Naive thymus-derived CD4-positive, alpha-beta T cell (primary cell): ENCODE data around the gene GALR1. TPM values are rescaled to one million over a fixed set of nuclear protein-coding genes. Genes with fewer than 3 reads are reported as not detected.
A peak's percentile ranks its signal among the peaks of the same experiment; 100 is the strongest.

Experiments used
- ATAC-seq: fragments of 150-1000 bp; cut with Tn5 transposase; 2 replicates; pipeline ENCODE4 v1.10.0; 2021; ENCODE audit warnings: mild to moderate bottlenecking, moderate library complexity
- CTCF ChIA-PET: fragments of 350-600 bp; sonication (Branson Sonifier 250); formaldehyde crosslinking; loops from one replicate; lab custom pipeline; 2021; ENCODE audit warnings: antibody characterized with exemption; lab: Charles Lee
- POLR2A ChIA-PET: fragments of 350-600 bp; sonication (Branson Sonifier 250); formaldehyde crosslinking; loops from one replicate; lab custom pipeline; 2021; ENCODE audit warnings: antibody characterized with exemption, inconsistent platforms; lab: Charles Lee
- DNase-seq, 9 donors: peaks; one replicate each; pipeline versions ENCODE4 v3.0.0 to v3.0.0-alpha.2; 2020 to 2022; ENCODE audit warnings: mixed read lengths in 1 of 9
- H3K27ac ChIP-seq: one replicate; pipeline ENCODE4 v1.7.0; 2013; ENCODE audit warnings: mild to moderate bottlenecking, low read depth, low read length, moderate library complexity
- H3K27me3 ChIP-seq, 2 donors: one replicate each; pipeline ENCODE4 v1.7.0; 2013; ENCODE audit warnings: low read length in 2 of 2, mild to moderate bottlenecking in 2 of 2, moderate library complexity in 2 of 2; ENCODE audit not compliant: control insufficient read depth in 2 of 2, insufficient read depth in 2 of 2
- H3K36me3 ChIP-seq, 3 experiments: 1 replicate in 2 of 3; 2 replicates in 1 of 3; pipeline ENCODE4 v1.7.0; 2013; ENCODE audit warnings: low read length in 3 of 3, mild to moderate bottlenecking in 3 of 3, moderate library complexity in 1 of 3; ENCODE audit not compliant: insufficient read depth in 3 of 3, control insufficient read depth in 2 of 3
- H3K4me1 ChIP-seq, 2 donors: one replicate each; pipeline ENCODE4 v1.7.0; 2013; ENCODE audit warnings: low read length in 2 of 2, mild to moderate bottlenecking in 2 of 2, moderate library complexity in 1 of 2; ENCODE audit not compliant: control insufficient read depth in 2 of 2, insufficient read depth in 2 of 2
- H3K4me3 ChIP-seq: 2 replicates; pipeline ENCODE4 v1.7.0; 2013; ENCODE audit warnings: mild to moderate bottlenecking, low read length
- H3K9me3 ChIP-seq, 3 experiments: 1 replicate in 2 of 3; 2 replicates in 1 of 3; pipeline ENCODE4 v1.7.0; 2013; ENCODE audit warnings: low read length in 3 of 3; ENCODE audit not compliant: control insufficient read depth in 2 of 3
- H3K27ac Mint-ChIP-seq, 9 donors: one replicate each; pipeline ENCODE4 v1.8.0; 2020 to 2022; ENCODE audit warnings: mixed read lengths in 9 of 9, mild to moderate bottlenecking in 8 of 9, moderate library complexity in 5 of 9, inconsistent platforms in 2 of 9
- H3K27me3 Mint-ChIP-seq, 5 donors: one replicate each; pipeline ENCODE4 v1.8.0; 2021 to 2022; ENCODE audit warnings: mixed read lengths in 5 of 5, mild to moderate bottlenecking in 1 of 5
- H3K36me3 Mint-ChIP-seq, 5 donors: one replicate each; pipeline ENCODE4 v1.8.0; 2020 to 2022; ENCODE audit warnings: mixed read lengths in 5 of 5, mild to moderate bottlenecking in 3 of 5, inconsistent platforms in 1 of 5
- H3K4me1 Mint-ChIP-seq, 7 donors: one replicate each; pipeline ENCODE4 v1.8.0; 2020 to 2022; ENCODE audit warnings: mixed read lengths in 7 of 7, mild to moderate bottlenecking in 3 of 7, inconsistent platforms in 1 of 7
- H3K4me3 Mint-ChIP-seq, 10 donors: one replicate each; pipeline ENCODE4 v1.8.0; 2020 to 2022; ENCODE audit warnings: mild to moderate bottlenecking in 10 of 10, mixed read lengths in 10 of 10, moderate library complexity in 6 of 10, inconsistent platforms in 2 of 10
- H3K9me3 Mint-ChIP-seq, 11 donors: one replicate each; pipeline ENCODE4 v1.8.0; 2020 to 2022; ENCODE audit warnings: mixed read lengths in 11 of 11, mild to moderate bottlenecking in 4 of 11, inconsistent platforms in 1 of 11, moderate library complexity in 1 of 11
- intact Hi-C, 2 donors: fragments of 100-400 bp; cut with micrococcal nuclease; formaldehyde crosslinking; loops; one replicate each; pipeline ENCODE4 v1.15.1; 2023
- polyA plus RNA-seq, 2 donors: library from polyadenylated mRNA; unstranded; fragments of 300-500 nt; fragmentation: Illumina TruSeq; gene quantifications; one replicate each; pipeline ENCODE4 v1.2.3, GENCODE V29; 2021
- total RNA-seq, 6 experiments: library from RNA in 5 of 6; stranded (reverse) in 5 of 6; gene quantifications; 1 replicate in 5 of 6; 2 replicates in 1 of 6; pipeline ENCODE4 v1.2.3 and lab custom pipeline; 2021 to 2026

Gene GALR1
- total RNA-seq (not detected), polyA plus RNA-seq (not detected), total RNA-seq (lab: John Stamatoyannopoulos, UW) (not detected)

DNA sequence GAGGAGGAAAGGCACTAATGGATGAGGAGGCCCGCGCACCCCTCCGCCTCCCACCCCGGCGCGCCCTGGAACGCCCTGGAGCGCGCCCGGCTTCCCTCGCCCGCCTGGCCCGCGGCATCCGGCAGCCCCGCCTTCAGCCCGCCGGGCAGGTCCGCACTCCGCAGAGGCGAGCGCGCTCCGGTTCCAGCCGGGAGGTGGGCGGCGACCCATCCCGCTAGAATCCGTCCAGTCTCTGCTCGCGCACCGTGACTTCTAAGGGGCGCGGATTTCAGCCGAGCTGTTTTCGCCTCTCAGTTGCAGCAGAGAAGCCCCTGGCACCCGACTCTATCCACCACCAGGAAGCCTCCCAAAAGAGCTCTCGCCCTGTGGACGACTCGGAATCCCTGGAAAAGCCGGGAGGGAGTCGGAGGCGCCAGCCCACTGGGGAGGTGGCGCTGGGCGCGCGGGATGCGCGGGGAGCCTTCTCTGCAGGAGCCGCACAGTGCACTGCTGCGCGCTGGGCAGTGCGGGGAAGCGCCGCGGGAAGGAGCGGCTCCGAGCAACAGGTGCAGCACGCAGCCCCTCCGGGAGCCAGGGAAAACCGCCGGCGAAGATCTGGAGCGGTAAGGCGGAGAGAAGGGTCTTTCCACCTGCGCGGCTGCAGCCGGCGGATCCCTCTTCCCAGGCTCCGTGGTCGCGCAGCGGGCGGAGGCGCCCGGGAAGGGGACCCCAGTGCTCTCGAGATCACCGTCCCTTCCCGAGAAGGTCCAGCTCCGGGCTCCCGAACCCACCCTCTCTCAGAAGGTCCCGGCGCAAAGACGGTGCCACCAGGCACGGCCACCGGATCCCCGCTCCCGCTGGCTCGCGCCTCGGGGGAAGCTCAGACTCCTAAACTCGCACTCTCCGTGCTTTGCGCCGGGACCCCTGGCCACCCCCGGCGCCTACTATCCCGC lies at the start of gene GALR1:
Gene GALR1, plus strand, starts transcription at position 280 of the 932 bp plus-strand sequence. CDS start 701 bp downstream, outside the sequence.
- ATAC-seq (no peak), DNase-seq (no peak)
- Histone ChIP-seq H3K4me1 (peaks cover 0 to 5% of the 10 kb centered on the region in 2 donors), H3K4me3 (no peak within 1 kb of the TSS), H3K27ac (no peak within 1 kb of the TSS), H3K9me3 (no peaks in the 10 kb centered on the region), H3K36me3 (no peaks in the 10 kb centered on the region), H3K27me3 (peaks cover 0 to 12% of the 10 kb centered on the region in 2 donors)
- Mint-ChIP-seq H3K4me3 (peak within 1 kb of the TSS; percentile 46 to 82 (median 74)), H3K4me1 (peaks cover 0 to 23% (median 17%) of the 10 kb centered on the region in 7 donors), H3K27me3 (peaks cover 52 to 78% (median 60%) of the 10 kb centered on the region in 5 donors), H3K36me3 (peaks cover 0 to 9% (median 2%) of the 10 kb centered on the region in 5 donors), H3K27ac (peak within 1 kb of the TSS in 1 of 9 donors; percentile 55), H3K9me3 (peaks cover 6 to 25% (median 15%) of the 10 kb centered on the region in 11 donors)
- intact Hi-C loops: no loop called here
- ChIA-PET CTCF (no interaction called here), POLR2A (no interaction called here)

DNA sequence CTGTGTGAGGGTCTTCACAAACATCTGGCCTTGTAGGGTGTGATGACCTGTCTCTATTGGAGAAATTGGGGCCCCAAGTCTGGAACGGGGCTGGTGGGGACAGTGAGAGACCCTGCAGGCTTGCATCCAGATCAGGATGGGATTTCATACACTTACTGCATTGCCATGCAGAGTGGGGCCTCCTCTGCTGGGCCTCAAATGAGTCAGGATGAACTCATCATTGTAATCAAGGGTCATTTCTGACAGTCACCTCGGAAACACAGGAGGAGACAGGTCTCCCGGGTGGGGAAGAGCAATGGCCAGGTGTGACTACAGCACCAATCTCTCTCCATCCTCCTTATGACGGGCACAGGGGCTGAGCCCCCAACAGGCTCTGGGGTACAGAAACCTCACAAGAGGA lies 48.1 kb upstream of the GALR1 start:
- no peak overlapping the region for H3K27ac ChIP-seq
- H3K4me3 Mint-ChIP-seq: no peak overlapping the region
- POLR2A ChIA-PET: interaction anchor here (1.0 kb wide), 1 partner anchor 17 kb away, joined by 3 read pairs; no protein-coding TSS in a partner anchor
- H3K27me3 Mint-ChIP-seq: peaks cover 0 to 16% (median 0%) of the 10 kb centered on the region in 5 donors
- no peaks in the 10 kb centered on the region for H3K9me3 ChIP-seq
- H3K4me3 ChIP-seq: no peak overlapping the region
- CTCF ChIA-PET: no interaction called here
- ATAC-seq (no peak), DNase-seq (no peak)
- peaks cover 0 to 1% (median 0%) of the 10 kb centered on the region in 11 donors for H3K9me3 Mint-ChIP-seq
- intact Hi-C loops: no loop called here
- no peaks in the 10 kb centered on the region for H3K36me3 ChIP-seq
- H3K4me1 ChIP-seq: no peaks in the 10 kb centered on the region
- H3K36me3 Mint-ChIP-seq: no peaks in the 10 kb centered on the region
- H3K27ac Mint-ChIP-seq: peak overlapping the region in 1 of 9 donors; percentile 46
- H3K4me1 Mint-ChIP-seq: peaks cover 0 to 8% (median under 1%) of the 10 kb centered on the region in 7 donors
- no peaks in the 10 kb centered on the region for H3K27me3 ChIP-seq

GRCh38 chr18:77202329-77202728 lies 47.3 kb upstream of the GALR1 start:
- H3K27me3 ChIP-seq: no peaks in the 10 kb centered on the region
- no peak for ATAC-seq
- ChIA-PET CTCF (no interaction called here), POLR2A (interaction anchor here (1.0 kb wide), 1 partner anchor 17 kb away, joined by 3 read pairs; no protein-coding TSS in a partner anchor)
- no peaks in the 10 kb centered on the region for H3K36me3 ChIP-seq
- no peaks in the 10 kb centered on the region for H3K9me3 ChIP-seq
- no peak overlapping the region for H3K27ac ChIP-seq
- H3K9me3 Mint-ChIP-seq: peaks cover 0 to 1% (median 0%) of the 10 kb centered on the region in 11 donors
- H3K36me3 Mint-ChIP-seq: no peaks in the 10 kb centered on the region
- DNase-seq: no peak
- no peak overlapping the region for H3K4me3 ChIP-seq
- peaks cover 0 to 5% of the 10 kb centered on the region in 2 donors for H3K4me1 ChIP-seq
- no peak overlapping the region for H3K27ac Mint-ChIP-seq
- peaks cover 0 to 16% (median 0%) of the 10 kb centered on the region in 5 donors for H3K27me3 Mint-ChIP-seq
- intact Hi-C loops: no loop called here
- H3K4me1 Mint-ChIP-seq: peaks cover 2 to 10% (median 7%) of the 10 kb centered on the region in 7 donors
- H3K4me3 Mint-ChIP-seq: no peak overlapping the region

DNA sequence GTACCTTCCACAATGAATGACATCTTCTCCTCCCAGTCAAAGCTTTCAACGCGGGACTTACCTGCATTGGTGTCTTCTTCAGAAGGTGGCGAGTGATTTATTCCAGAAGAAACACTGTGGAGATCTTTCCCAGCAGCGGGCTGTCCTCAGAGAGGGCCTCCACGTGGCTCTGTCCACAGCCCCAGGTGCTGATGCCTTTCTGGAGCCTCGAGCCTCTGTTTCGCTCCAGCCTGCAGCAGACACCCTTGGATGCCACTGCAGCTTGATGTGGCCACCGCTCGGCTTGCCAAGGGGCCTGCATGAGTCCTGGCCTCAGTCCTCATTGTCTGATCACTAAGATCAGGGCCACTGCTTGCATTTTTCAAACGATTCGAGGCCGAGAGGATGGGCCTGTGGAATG lies 46.6 kb upstream of the GALR1 start:
- ATAC-seq (no peak), DNase-seq (no peak)
- intact Hi-C loops: no loop called here
- Mint-ChIP-seq H3K4me1 (peaks cover 7 to 16% (median 14%) of the 10 kb centered on the region in 7 donors), H3K9me3 (peaks cover 0 to 1% (median 0%) of the 10 kb centered on the region in 11 donors), H3K4me3 (no peak overlapping the region), H3K27ac (peak overlapping the region in 1 of 9 donors; percentile 10), H3K27me3 (peaks cover 0 to 16% (median 0%) of the 10 kb centered on the region in 5 donors), H3K36me3 (no peaks in the 10 kb centered on the region)
- no peak overlapping the region for H3K27ac ChIP-seq
- CTCF ChIA-PET: no interaction called here
- H3K36me3 ChIP-seq: no peaks in the 10 kb centered on the region
- POLR2A ChIA-PET: interaction anchor here (0.6 kb wide), 2 partner anchors 8 to 840 kb away, joined by 4 read pairs; no protein-coding TSS in a partner anchor
- H3K4me1 ChIP-seq: peaks cover 6 to 11% of the 10 kb centered on the region in 2 donors
- H3K4me3 ChIP-seq: no peak overlapping the region
- no peaks in the 10 kb centered on the region for H3K9me3 ChIP-seq
- no peaks in the 10 kb centered on the region for H3K27me3 ChIP-seq

DNA sequence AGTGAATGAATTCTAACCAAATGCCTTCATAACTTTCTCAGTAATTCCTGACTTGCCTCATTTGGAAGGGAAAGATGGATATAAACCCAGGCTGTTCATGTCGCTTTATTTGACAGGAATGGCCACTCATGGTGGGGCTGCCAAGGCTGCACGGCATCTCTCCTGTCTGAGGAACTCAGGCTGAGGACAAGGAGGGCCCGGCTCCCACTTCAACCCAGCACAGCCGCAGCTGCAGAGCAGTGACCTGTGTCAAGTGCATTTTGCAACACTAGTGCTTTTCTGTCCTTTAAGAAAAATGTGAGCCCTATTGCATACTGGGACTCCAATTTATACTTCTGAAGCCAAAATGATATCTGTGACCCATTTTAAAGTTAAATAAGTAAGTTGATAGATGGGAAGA lies 45.8 kb upstream of the GALR1 start:
- DNase-seq: no peak
- ATAC-seq: no peak

DNA sequence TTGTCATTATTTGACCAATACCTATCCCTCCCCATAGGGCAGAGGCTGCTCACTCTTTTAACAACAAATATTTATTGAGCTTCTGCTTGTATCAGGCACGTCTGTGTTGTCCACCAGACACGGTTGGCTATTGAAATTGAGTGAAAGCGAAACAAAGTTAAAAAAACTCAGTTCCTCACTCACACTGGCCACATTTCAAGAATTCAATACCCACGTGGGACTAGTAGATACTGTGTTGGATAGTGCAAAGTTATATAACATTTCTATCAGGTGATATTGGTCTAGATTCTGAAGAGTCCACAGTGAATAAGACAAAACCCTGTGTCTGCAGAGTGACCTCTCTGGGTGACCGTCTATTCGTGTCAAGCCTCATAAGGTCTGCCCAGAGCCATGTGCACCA lies 43.9 kb upstream of the GALR1 start:
- ATAC-seq: no peak
- peak overlapping the region in 1 of 9 donors; percentile 14 for H3K27ac Mint-ChIP-seq

More for the DNA sequence above, 45.8 kb upstream of the GALR1 start:
- CTCF ChIA-PET: no interaction called here
- H3K9me3 ChIP-seq: no peaks in the 10 kb centered on the region
- Mint-ChIP-seq H3K4me3 (no peak overlapping the region), H3K27ac (peak overlapping the region in 1 of 9 donors; percentile 62), H3K4me1 (peaks cover 13 to 24% (median 20%) of the 10 kb centered on the region in 7 donors), H3K27me3 (peaks cover 0 to 15% (median 0%) of the 10 kb centered on the region in 5 donors), H3K9me3 (peaks cover 0 to 1% (median 0%) of the 10 kb centered on the region in 11 donors), H3K36me3 (peaks cover 0 to 3% (median 0%) of the 10 kb centered on the region in 5 donors)
- H3K27me3 ChIP-seq: no peaks in the 10 kb centered on the region
- POLR2A ChIA-PET: no interaction called here
- no peaks in the 10 kb centered on the region for H3K36me3 ChIP-seq
- peaks cover 7 to 18% of the 10 kb centered on the region in 2 donors for H3K4me1 ChIP-seq
- no peak overlapping the region for H3K27ac ChIP-seq
- intact Hi-C loops: no loop called here
- no peak overlapping the region for H3K4me3 ChIP-seq

More for the DNA sequence above, 43.9 kb upstream of the GALR1 start:
- no peak overlapping the region for H3K4me3 ChIP-seq
- Mint-ChIP-seq H3K4me3 (no peak overlapping the region), H3K4me1 (peaks cover 24 to 43% (median 38%) of the 10 kb centered on the region in 7 donors), H3K27me3 (peaks cover 0 to 10% (median 0%) of the 10 kb centered on the region in 5 donors), H3K36me3 (peaks cover 0 to 3% (median 0%) of the 10 kb centered on the region in 5 donors), H3K9me3 (peaks cover 0 to 1% (median 0%) of the 10 kb centered on the region in 11 donors)
- H3K9me3 ChIP-seq: no peaks in the 10 kb centered on the region
- POLR2A ChIA-PET: interaction anchor here (0.7 kb wide), 1 partner anchor 149 kb away, joined by 3 read pairs; no protein-coding TSS in a partner anchor
- DNase-seq: no peak
- no peaks in the 10 kb centered on the region for H3K36me3 ChIP-seq
- CTCF ChIA-PET: interaction anchor here (1.2 kb wide), 1 partner anchor 205 kb away, joined by 3 read pairs; no protein-coding TSS in a partner anchor
- intact Hi-C loops: loop anchor here in 1 of 2 donors (2.0 to 5.0 kb wide), 2 partner anchors 65 to 713 kb away; no protein-coding TSS in a partner anchor
- H3K27ac ChIP-seq: no peak overlapping the region
- H3K27me3 ChIP-seq: no peaks in the 10 kb centered on the region
- H3K4me1 ChIP-seq: peaks cover 23 to 33% of the 10 kb centered on the region in 2 donors
